Loucy (cell line): ENCODE data around the gene SMG6.

Source experiments
- EZH2phosphoT487 ChIP-seq: fragments of 200-600 bp; IDR thresholded peaks from 2 replicates; pipeline ENCODE4 v1.6.1; 2018; ENCODE audit warnings: antibody characterized with exemption, mild to moderate bottlenecking, moderate library complexity, borderline replicate concordance
- TF ChIP-seq, protein P1 (sequence below): fragments of 200-600 bp; sonication (generic); conservative IDR thresholded peaks from 2 replicates; pipeline ENCODE4 v1.5.1; 2014; ENCODE audit warnings: mild to moderate bottlenecking, antibody characterized with exemption, low read length

GRCh38 chr17:2041561-2042389 is 261.8 kb downstream of the SMG6 start, which contains the start of gene OVCA2:
- TF ChIP-seq, protein P1, sequence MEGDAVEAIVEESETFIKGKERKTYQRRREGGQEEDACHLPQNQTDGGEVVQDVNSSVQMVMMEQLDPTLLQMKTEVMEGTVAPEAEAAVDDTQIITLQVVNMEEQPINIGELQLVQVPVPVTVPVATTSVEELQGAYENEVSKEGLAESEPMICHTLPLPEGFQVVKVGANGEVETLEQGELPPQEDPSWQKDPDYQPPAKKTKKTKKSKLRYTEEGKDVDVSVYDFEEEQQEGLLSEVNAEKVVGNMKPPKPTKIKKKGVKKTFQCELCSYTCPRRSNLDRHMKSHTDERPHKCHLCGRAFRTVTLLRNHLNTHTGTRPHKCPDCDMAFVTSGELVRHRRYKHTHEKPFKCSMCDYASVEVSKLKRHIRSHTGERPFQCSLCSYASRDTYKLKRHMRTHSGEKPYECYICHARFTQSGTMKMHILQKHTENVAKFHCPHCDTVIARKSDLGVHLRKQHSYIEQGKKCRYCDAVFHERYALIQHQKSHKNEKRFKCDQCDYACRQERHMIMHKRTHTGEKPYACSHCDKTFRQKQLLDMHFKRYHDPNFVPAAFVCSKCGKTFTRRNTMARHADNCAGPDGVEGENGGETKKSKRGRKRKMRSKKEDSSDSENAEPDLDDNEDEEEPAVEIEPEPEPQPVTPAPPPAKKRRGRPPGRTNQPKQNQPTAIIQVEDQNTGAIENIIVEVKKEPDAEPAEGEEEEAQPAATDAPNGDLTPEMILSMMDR, result peak; percentile 40; the same call in 1 of the 2 replicates
- TF ChIP-seq EZH2phosphoT487, result no peak
